Heart left ventricle (tissue), 13 donors: ENCODE measurements around the gene DNAJC8.

Source experiments
- CTCF ChIP-seq, 12 donors: fragments of 200-600 bp; sonication (generic) in 4 of 12; IDR thresholded peaks; one replicate each; pipeline versions ENCODE4 v1.5.0 to v1.8.0; 2018 to 2022; ENCODE audit warnings: antibody characterized with exemption in 12 of 12, mild to moderate bottlenecking in 5 of 12
- POLR2A ChIP-seq, 2 donors: fragments of 450-650 bp; IDR thresholded peaks; one replicate each; pipeline ENCODE4 v1.6.1; 2017; ENCODE audit warnings: antibody characterized with exemption in 2 of 2, mild to moderate bottlenecking in 2 of 2, moderate library complexity in 2 of 2
- donor health status: ischemic (EF 13 %, LVEDD 7.1; RV severe dilation, severe dysfunction).
- donor health status: DM: no; HTN: yes; CAD: no.
- donor health status: DM: no; HTN: no; CAD: no.
- donor health status: ischemic (EF 25% LVEDD 6.9; RV normal size, moderate dysfunction).
- donor health status: ischemic (EF 25% LVEDD 5.7; RV mildly dilated, moderate dysfunction).
- donor health status: ischemic (EF 35%, LVEDD 5.7; RV mildly dilated, moderate dysfunction).
- donor health status: nonischemic (EF 11% LVEDD 7.7; RV severe dilation, severe dysfunction).
- donor health status: DM: yes; HTN: yes; CAD: no.
- donor health status: PGD.
- donor health status: ischemic (EF 29% LVEDD 5.4; RV normal size, mild dysfunction).
- donor health status: nonischemic (EF 23%, LVEDD 6.1; RV moderate dilation, normal function).

- TF ChIP-seq CTCF (IDR thresholded peaks at IDR 0.05) (no peak), POLR2A (IDR thresholded peaks at IDR 0.05) (no peak)
Observed at GRCh38 chr1:28155628-28156027, 77.2 kb downstream of the DNAJC8 start.
